A673 (cell line): ENCODE measurements around the gene LRP1B. TPM values are rescaled to one million over a fixed set of nuclear protein-coding genes. Genes with fewer than 3 reads are reported as not detected.
A peak's percentile ranks its signal among the peaks of the same experiment; 100 is the strongest.

Experiments
- BruUV-seq: library from RNA; stranded (reverse); fragments of 400-500 nt; replicated peaks from 2 replicates; lab custom pipeline; 2021; lab: Mats Ljungman, UMichigan
- CTCF ChIA-PET: fragments of 300-600 bp; sonication (Branson Sonifier 250); formaldehyde crosslinking; loops from one replicate; lab custom pipeline; 2022; ENCODE audit warnings: antibody characterized with exemption; lab: Charles Lee
- POLR2A ChIA-PET: fragments of 300-600 bp; sonication (Branson Sonifier 250); formaldehyde crosslinking; loops from one replicate; lab custom pipeline; 2022; ENCODE audit warnings: antibody characterized with exemption; ENCODE audit not compliant: low non-redundant PET; lab: Charles Lee
- DNase-seq: peaks from one replicate; pipeline ENCODE4 v3.0.0-alpha.2; 2015; ENCODE audit warnings: low spot score
- H3K27ac ChIP-seq: fragments of 200-600 bp; sonication (generic); 2 replicates; pipeline ENCODE4 v1.5.1; 2016; ENCODE audit warnings: mixed run types, low read depth, mild to moderate bottlenecking, mixed read lengths, antibody characterized with exemption, low read length; ENCODE audit not compliant: poor library complexity, severe bottlenecking
- H3K27me3 ChIP-seq: fragments of 200-600 bp; sonication (generic); replicated peaks from 2 replicates; pipeline ENCODE4 v1.6.1; 2017; ENCODE audit warnings: mixed run types, low read depth, mild to moderate bottlenecking, mixed read lengths, antibody characterized with exemption, low read length; ENCODE audit not compliant: insufficient read depth, poor library complexity
- H3K36me3 ChIP-seq: fragments of 200-600 bp; sonication (generic); 2 replicates; pipeline ENCODE4 v1.6.1; 2016; ENCODE audit warnings: mixed run types, mild to moderate bottlenecking, mixed read lengths, antibody characterized with exemption, low read length; ENCODE audit not compliant: insufficient read depth, poor library complexity, severe bottlenecking
- H3K4me1 ChIP-seq: fragments of 200-600 bp; sonication (generic); 2 replicates; pipeline ENCODE4 v1.6.1; 2017; ENCODE audit warnings: mixed run types, mild to moderate bottlenecking, mixed read lengths, antibody characterized with exemption, low read length; ENCODE audit not compliant: insufficient read depth, poor library complexity, severe bottlenecking
- H3K4me3 ChIP-seq: fragments of 200-600 bp; sonication (generic); 2 replicates; pipeline ENCODE4 v1.5.1; 2016; ENCODE audit warnings: low read depth, mixed run types, mild to moderate bottlenecking, mixed read lengths, low read length; ENCODE audit not compliant: poor library complexity, severe bottlenecking
- H3K9me3 ChIP-seq: fragments of 200-600 bp; sonication (generic); 2 replicates; pipeline ENCODE4 v1.6.1; 2016; ENCODE audit warnings: mixed run types, low read depth, mild to moderate bottlenecking, mixed read lengths, antibody characterized with exemption, low read length; ENCODE audit not compliant: poor library complexity, severe bottlenecking
- CTCF ChIP-seq: fragments of 300-800, 200-600 bp; sonication (generic); conservative IDR thresholded peaks from 2 replicates; pipeline ENCODE4 v1.5.1; 2017; ENCODE audit warnings: low read depth, mild to moderate bottlenecking, antibody characterized with exemption, low read length, moderate library complexity, mixed read lengths
- EZH2 ChIP-seq: fragments of 200-600 bp; sonication (generic); IDR thresholded peaks from 2 replicates; pipeline ENCODE4 v1.6.1; 2017; ENCODE audit warnings: borderline replicate concordance, low read depth, mild to moderate bottlenecking, mixed read lengths, antibody characterized with exemption, low read length; ENCODE audit not compliant: poor library complexity, severe bottlenecking
- intact Hi-C: fragments of 100-400 bp; cut with micrococcal nuclease; formaldehyde crosslinking; loops from one replicate; pipeline ENCODE4 v1.10.0; 2022; ENCODE audit not compliant: unreplicated experiment
- total RNA-seq: library from RNA; stranded (reverse); gene quantifications from 2 replicates; pipeline ENCODE4 v1.2.3, GENCODE V29; 2021

LRP1B gene
- total RNA-seq, 1 experiment from 2014 or later = 9.9 TPM

GRCh38 chr2:141201016-141201565, 929.7 kb downstream of the LRP1B start:
- no peaks in the 10 kb centered on the region for H3K9me3 ChIP-seq
- no peak overlapping the region for H3K4me3 ChIP-seq
- no peaks in the 10 kb centered on the region for H3K27me3 ChIP-seq
- H3K4me1 ChIP-seq = no peaks in the 10 kb centered on the region
- no peak for DNase-seq
- ChIA-PET POLR2A (no interaction called here), CTCF (no interaction called here)
- intact Hi-C loops = no loop called here
- H3K36me3 ChIP-seq = no peaks in the 10 kb centered on the region
- TF ChIP-seq CTCF (no peak), EZH2 (no peak)
- no TSS peak for BruUV-seq
- H3K27ac ChIP-seq = no peak overlapping the region

GRCh38 chr2:141200191-141200590, 930.6 kb downstream of the LRP1B start:
- intact Hi-C loops = no loop called here
- TF ChIP-seq CTCF (no peak), EZH2 (no peak)
- no TSS peak for BruUV-seq
- CTCF ChIA-PET = no interaction called here
- Histone ChIP-seq H3K27me3 (no peaks in the 10 kb centered on the region), H3K36me3 (no peaks in the 10 kb centered on the region), H3K27ac (no peak overlapping the region), H3K4me1 (no peaks in the 10 kb centered on the region), H3K9me3 (no peaks in the 10 kb centered on the region), H3K4me3 (no peak overlapping the region)
- DNase-seq = no peak
- POLR2A ChIA-PET = no interaction called here

- TF ChIP-seq EZH2 = no peak
- no peak for TF ChIP-seq CTCF
- H3K36me3 ChIP-seq = no peaks in the 10 kb centered on the region
- no peak overlapping the region for H3K27ac ChIP-seq
- H3K4me1 ChIP-seq = no peaks in the 10 kb centered on the region
- intact Hi-C loops = no loop called here
- H3K9me3 ChIP-seq = no peaks in the 10 kb centered on the region
- H3K4me3 ChIP-seq = no peak overlapping the region
- CTCF ChIA-PET = no interaction called here
- POLR2A ChIA-PET = no interaction called here
- DNase-seq = peak; percentile 10
- BruUV-seq = no TSS peak
- no peaks in the 10 kb centered on the region for H3K27me3 ChIP-seq
Observed at GRCh38 chr2:141199711-141200110, 931.1 kb downstream of the LRP1B start.
